Hematopoietic multipotent progenitor cell treated with erythropoietin and hydrocortisone succinate and interleukin-3 and kit ligand, for 15 days (in vitro differentiated cells): ENCODE results near the gene NOP9.

Experiments used
- DNase-seq: peaks from one replicate; pipeline ENCODE4 v3.0.0-alpha.2; 2015; ENCODE audit warnings: low spot score

NOP9 gene, protein sequence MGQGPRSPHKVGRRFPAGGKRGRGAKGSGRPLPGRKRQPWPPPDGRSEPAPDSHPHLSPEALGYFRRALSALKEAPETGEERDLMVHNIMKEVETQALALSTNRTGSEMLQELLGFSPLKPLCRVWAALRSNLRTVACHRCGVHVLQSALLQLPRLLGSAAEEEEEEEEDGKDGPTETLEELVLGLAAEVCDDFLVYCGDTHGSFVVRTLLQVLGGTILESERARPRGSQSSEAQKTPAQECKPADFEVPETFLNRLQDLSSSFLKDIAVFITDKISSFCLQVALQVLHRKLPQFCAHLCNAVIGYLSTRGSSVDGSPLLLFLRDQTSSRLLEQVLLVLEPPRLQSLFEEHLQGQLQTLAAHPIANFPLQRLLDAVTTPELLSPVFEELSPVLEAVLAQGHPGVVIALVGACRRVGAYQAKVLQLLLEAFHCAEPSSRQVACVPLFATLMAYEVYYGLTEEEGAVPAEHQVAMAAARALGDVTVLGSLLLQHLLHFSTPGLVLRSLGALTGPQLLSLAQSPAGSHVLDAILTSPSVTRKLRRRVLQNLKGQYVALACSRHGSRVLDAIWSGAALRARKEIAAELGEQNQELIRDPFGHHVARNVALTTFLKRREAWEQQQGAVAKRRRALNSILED

DNA sequence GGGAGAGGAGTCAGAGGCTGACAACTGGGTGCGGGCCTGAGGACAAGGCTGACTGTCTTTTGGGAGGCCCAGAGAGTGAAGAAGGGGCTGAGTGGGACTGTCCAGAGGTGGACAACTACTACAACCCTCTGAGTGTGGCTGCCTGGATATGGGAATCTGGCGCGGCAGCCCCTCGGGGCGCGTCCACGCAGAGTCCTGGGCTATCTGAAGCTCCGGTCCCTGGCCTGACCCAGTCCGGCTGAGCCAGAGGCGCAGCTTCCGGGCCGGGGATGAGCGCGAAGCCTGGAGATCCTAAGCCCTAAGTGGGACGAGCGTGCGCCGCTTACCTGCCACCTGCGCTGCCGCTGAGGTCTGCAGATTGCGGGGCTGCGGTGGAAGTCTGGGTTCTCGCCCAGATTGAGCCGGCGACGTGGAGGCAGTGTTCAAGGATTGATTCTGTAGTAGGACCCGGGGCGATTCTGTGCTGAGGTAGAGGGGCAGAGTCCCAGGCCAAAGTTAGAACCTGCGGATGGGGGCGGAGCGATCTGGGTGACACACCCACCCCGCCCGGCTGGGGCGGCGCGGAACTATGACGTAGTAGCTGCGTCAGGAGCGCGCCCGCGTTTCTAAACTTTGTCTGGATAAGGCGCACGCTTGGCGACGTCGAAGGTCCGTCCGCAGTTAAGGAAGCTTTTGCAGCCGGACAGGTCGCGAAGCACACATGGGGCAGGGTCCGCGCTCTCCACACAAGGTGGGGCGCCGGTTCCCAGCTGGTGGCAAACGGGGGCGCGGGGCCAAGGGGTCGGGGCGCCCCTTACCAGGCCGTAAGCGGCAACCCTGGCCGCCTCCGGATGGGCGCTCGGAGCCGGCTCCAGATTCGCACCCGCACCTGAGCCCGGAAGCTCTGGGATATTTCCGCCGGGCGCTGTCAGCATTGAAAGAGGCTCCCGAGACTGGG lies at the start of gene NOP9, which contains the start of gene DHRS1:
NOP9 (plus strand) TSS at position 596 of the 937 bp plus-strand sequence; CDS start at position 701, 105 bp downstream.
DHRS1 (minus strand) TSS at position 526 of the 937 bp plus-strand sequence. CDS start 674 bp downstream, outside the sequence.
- DNase-seq = peak; percentile 94

DNA sequence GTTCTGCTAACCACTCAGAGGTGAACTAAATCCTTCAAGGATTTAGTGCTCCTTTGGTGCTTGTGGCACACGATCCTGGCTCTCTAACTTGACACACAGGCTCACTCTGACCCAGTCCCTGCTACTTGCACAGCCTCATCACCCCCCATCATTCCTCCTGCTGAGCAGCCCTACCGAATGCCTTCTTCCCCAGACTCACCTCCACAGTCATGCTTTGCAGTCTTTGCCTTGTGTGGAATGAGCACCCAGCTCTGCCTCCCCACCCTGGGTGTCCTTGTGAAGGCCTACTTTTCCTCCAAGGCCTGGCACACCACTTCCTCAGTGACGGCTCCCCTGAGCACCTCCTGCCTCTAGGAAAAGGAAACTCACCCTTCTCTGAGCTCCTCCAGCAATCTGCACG lies 49.3 kb upstream of the NOP9 start:
- no peak for DNase-seq

DNA sequence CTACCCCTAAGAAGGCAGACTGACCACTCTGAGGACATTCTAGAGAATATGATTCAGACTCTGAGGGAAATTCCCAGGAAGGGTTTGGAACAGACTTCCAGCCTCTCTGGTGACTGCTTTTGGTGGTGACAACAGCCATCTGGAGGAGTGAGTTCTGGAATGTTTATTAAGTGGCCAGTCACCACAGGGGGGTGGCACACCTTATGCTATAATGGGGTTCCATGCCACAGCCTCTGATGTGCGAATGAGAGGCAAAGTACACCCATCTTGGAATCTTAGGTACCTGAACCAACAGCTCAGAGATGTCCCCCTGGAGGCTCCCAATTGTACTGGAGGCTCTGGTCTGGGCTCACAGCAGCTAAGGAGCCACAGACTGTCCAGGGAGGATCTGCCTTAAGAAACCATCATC lies 47.8 kb upstream of the NOP9 start:
- DNase-seq = no peak

DNA sequence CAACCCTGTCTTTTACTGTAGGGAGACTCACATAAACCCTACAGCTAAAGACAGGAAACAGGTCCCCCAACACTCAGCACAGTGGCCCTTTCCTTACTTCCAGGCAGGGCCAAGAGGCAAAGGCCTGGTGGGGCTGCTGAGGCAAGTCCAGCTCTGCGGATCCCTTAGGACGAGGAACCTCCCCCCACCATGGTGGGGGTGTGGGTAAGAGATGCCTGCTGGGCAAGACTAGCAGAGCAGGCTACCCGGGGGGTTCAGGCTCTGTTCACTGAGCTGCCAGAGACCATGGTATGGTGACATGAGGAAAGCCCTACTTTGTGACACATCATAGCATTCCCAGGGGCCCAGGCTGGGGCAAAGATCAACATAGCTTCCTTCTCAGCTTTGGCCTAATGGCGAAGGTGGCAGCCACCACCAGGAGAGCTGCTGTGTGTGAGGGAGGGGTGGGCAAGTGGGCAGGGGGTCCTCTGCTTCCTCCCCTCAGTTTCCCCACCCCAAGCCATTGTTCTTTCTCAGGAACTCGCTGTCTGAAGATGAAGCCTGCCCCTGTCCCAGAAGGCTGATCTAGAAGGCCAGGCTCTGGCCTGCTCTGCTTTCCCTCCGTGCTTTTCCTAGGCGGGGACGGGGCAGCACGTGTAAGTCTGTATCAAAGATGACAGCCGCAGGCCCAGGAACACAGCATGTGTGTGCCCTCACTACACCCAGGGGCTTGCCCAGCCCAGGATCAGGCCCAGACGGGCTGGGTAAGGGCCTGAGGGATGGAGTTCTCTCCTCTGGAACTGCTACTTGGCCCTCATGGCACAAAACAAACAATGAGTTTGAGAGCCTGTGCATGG lies 47.1 kb upstream of the NOP9 start:
- no peak for DNase-seq

DNA sequence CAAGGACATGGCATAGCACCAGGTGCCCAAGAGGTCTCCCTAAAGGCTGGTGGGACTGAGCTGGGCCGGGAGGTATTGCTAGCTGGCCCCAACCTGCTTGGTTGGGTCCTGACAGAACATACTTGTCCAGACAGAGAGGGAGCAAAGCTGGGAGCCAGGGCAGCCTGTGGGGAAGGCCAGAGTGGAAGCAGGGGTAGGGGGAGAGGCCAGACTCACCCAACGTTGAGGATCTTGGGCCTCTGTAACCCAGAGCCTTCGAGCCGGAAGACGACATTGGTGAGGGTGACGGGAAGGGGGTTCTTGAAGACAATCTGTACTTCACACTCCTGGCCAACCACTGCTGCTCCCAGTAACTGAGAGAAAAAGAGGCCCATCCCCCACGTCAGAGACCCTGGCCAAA lies 45.7 kb upstream of the NOP9 start:
- no peak for DNase-seq

DNA sequence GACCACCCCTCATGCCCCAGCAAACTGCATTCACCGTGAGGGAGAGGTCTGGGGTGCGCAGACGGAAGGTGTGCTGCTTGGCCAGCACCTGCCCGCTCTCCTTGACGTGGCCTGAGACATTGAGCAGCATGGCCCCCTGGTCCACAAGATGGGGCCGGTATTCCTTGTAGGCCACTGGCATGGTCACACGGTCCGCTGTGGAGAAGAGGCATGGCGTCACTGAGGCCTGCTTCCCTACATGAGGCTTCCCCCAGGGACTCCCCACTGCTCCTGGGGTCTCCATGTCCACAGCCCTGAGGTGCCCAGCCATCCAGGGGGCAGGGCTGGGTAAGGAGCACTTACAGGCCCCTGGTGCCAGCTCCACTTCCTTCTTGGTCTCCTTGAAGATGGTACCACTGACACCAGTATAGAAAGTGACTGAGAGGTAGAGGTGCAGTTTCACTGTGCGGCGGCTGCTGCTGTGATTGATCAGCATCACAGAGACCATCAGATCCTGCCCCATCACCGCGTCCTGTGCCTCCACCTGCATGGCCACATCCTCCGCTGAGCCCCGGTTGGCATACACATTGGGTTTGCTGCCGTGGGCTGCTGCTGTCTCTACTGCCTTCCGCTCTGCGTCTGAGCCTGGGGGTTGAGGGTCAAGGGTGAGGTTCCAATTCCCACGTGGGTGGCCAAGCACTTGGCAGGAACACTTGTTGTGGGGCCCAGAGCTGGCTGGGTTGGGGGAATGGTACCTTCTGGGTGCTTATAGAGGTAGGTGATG lies 44.8 kb upstream of the NOP9 start:
- no peak for DNase-seq

DNA sequence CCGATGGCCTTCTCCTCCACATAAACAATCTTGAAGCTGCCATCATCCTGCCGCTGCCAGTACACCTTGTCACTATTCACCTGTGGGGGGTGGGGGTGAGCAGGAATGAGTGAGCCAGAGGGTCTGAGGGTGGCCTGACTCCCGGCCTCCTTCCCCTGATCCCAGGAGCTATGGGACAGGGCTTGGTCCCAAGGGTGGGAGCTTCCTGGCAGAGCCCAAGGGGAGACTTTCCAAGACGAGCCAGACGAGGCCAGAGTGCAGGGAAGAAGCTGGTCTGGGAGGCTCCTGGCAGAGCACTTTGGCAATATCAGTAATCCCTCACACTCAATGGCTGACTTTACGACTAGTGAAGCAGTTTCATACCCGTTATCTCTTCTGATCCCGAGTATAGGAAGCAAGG lies 44.2 kb upstream of the NOP9 start:
- DNase-seq = no peak

DNA sequence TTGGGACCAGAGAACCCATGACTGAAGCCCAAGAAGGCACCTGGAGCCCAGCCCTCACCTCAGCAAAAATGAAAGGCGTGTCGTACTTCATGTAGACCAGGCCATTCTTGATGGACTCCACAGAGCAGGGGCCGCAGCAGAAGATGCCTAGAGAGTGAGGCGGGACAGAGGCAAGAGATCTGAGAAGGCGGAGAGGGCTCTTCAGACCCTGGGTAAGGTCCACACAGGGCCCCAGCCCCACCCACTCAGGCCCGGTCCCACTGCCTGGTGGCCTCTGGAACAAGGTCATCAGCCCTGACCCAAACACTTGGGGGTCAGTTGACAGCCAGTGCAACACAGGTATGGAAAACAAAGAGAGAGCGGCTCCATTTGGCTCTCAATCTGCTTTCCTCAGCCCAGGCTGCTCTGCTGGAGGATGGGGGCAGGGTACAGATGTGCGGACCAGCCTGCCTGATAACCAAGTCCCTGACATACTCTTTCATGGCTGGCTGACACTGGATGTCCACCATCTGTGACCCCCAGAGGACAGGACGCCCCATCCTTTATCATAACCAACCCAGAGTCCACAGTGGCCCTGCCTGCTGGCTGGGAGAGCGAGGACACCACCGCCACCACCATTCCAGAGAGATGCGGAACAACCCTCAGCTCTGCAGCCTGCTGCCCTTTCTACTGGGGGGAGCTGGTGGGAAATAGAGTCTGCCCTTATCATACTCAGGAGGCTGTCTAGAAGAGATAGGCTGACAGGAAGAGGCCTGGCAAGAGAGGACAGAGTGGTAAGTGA lies 43.5 kb upstream of the NOP9 start:
- DNase-seq = peak; percentile 66

DNA sequence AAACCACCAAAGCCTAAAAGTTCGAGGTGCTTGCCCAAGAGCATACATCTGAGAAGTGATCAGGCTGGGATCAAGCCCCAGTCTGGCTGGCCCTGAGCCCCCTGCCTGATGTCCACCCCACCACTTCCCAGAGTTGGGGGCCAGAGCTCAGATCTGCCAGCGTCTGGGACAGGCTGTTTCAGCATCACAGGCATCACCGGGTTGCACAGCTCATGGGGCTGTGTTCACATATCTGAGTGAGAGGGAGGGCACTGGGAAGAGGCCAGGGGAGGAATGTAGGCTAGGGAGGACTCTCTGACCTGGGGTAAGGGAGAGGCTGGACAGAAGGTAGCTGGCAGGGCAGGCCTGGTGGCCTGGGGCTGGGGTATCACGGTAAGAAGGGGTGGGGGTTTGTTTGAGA lies 42.7 kb upstream of the NOP9 start:
- DNase-seq = no peak

DNA sequence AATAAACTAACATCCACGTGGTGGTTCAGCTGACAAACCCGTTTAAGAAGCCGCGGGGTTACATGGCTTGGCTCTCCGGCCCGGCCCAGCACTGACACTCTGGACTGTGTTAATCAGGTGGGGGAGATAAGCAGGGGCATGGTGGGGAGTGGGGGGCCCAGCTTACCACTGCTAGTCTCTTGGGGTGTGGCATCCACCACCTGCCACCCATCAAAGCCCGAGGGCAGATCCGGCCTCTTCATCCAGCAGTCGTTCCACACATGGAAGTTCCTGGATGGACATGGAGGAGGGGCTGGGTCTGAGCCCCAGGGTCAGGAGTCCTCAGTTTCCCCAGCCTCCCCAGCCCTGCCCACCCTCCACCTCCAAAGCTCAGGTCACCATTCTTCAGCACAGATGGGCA lies 41.5 kb upstream of the NOP9 start:
- no peak for DNase-seq

DNA sequence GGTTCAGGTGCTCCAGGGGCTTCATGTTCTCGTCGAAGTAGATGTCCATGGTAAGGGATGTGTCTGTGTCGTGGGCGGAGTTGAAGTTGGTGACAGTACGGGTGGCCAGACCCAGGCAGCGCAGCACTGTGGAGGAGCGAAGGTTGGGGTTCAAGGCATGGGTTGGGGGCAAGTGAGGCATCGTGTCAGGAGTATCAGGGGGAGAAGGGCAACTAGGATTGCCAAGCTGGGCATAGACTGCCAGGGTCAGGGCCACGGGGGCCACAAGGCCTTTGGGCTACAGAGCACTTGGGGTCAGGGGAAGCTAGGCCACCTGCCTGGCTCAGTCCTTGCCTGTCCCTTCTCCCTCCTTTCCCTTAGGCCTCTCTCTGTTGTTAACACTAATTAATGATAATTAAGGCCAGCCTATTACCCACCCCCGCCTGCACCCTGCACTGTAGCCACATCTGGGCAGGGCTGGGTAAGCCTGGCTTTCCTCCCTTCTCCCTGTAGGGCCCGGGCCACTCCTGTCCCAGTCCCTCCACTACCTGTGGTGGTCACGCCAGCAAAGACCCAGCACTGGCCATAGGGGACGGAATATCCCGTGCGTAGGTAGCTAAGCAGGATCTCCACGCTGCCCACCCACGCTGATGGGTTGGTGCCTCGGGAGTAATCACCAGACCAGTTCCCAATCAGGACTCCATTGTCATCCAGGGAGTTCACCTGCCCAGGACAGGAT lies 40.9 kb upstream of the NOP9 start:
- no peak for DNase-seq

DNA sequence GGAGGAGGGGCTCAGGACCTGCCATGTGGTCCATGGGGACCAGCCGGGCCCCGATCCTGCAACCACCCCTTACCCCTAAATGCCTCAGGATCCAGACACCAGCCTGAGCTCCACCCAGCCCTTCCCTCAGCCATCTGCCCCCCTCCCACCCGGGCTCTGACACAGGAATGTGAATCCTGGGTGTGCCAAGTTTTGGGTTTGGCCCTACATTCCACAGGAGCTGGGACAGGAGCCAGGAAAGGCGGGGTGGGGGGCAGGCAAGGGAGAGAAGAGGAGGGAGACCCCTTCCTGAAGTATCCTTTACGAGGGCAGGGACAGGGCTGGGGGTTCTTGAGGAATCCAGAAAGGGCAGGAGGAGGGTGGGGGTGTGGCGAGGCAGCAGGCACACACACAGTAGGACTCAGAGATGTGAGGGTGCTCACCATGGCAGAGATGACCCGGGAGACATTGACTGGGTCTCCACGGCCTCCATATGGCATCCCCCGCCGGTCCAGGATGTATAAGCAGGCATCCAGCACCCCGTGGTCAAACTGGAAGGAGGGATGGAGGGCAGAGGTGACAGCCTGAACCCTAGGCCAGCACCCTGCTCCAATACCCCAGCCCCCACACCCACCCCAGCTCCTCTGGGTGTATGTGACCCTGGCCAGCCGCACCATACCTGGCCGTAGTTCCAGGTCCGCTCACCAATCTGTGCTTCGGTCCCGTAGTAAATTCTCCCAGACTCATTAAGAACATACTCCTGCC lies 40.2 kb upstream of the NOP9 start:
- DNase-seq = no peak

DNA sequence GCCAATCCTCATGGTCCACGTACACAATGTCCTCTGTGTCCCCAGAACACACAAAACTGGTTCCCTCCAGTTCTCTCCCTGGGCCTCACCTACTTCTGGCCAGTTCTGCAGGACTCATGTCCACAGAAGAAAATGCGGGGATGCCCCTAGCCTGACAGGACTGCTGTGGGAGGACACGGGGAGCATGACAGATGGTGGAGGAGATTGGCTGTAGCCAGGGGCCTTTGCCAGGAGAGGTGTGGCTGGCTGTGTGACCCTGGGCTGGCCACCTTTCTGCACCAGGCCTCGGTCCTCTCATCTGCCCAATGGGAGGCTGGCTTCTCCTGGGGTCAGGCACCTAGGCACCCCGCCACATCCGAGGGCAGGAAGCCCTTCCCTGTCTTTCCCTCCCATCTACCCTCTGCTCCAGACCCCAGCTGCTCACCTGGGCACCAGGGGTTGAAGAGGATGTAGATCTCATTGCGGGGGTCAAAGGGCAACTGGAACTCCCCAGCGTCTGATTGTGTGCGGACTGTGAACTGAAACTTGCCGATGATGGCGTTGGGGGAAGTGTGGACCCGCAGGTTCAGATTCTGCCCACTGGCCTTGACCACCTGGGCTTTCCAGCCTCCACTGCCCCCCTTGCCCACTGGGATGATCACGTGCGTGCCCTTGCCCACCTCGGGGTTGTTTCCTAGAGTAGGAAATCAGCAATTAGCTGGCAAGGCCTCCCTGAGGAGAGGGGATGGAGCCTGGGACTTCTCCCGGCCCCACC lies 39.4 kb upstream of the NOP9 start:
- no peak for DNase-seq

DNA sequence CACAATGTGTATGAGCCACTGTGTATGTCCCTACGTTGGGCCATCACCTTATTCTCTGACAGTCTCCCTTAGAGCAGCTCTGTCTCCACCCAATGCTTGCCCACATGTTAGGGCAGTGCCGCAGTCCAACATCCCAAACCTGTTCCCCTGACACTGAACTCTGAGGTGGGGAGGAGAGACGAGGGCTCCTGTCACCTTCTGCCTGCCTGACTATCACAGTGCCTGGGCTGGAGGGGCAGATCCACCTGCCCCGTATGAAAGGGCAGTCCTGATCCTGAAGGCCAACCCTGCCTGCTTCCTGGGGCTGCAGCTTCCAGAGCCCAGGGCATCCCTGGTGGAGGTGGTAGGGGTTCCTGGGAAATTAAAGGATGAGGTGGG lies 38.9 kb upstream of the NOP9 start:
- no peak for DNase-seq

DNA sequence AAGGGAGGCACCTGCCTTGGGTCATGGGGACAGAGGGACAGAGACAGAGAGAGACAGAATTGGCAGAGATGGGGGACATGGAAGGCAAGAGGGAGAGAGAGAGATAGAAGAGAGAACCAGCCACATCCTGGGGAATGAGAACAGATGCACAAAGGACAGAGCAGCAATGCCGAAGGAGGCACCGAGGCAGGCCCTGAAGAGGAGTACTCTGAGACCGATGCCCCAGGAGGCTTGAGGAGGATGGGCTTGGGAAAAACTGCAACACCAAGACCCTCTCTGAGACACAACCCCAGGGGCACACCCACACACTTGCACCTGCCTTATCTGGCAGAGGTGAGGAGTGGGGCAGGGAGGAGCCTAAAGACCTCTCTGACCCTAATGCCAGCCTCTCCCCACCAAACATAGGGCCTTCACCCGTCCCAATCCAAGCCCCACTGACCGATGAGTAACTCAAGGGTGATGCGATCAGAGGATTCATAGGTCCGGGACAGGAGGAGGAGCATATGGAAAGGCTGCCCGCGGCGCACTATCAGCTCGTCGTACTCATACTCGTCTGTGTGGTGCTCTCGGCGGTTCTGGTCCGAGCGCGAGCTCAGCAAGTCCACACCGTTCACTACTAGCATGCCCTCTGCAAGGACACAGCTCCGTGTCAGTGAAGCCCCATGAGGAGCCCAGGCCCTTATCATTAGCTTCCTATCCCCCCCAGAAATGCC lies 38.2 kb upstream of the NOP9 start:
- no peak for DNase-seq

DNA sequence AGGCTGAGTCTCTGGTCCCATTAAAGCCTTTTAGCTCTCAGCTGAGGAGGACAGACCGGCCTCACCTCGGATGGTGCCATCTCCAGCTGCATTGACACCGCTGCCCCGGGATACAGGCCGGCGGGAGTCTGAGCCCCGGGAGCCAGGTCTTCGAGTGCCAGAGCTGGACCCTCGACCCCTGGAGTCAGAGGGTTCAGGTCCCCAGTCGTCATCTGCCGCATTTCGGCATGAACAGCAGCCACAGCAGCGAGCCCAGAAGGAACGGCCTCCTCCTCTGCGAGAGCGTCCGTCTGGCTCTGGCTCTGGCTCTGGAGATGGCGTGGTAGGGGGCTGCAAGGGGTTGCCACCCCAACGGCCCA lies 37.7 kb upstream of the NOP9 start:
- DNase-seq = no peak
